ENCODE results near the gene ATPAF2.
A peak's percentile ranks its signal among the peaks of the same experiment; 100 is the strongest.

Gene ATPAF2

GRCh38 chr17:18038861-18039534 lies at the start of gene ATPAF2, which contains the start of gene GID4:
ATPAF2 (minus strand) TSS chr17:18039168; CDS start chr17:18039013, 155 bp downstream.
GID4 (plus strand) TSS chr17:18039408; CDS start chr17:18039465, 57 bp downstream.
- H3K27me3 ChIP-seq (replicated peaks) = no peaks in the 10 kb centered on the region
- TF ChIP-seq CTCF (IDR thresholded peaks at IDR 0.05; ENCODE audit: low read depth, low read length, missing control alignments) = peak; percentile 33

DNA sequence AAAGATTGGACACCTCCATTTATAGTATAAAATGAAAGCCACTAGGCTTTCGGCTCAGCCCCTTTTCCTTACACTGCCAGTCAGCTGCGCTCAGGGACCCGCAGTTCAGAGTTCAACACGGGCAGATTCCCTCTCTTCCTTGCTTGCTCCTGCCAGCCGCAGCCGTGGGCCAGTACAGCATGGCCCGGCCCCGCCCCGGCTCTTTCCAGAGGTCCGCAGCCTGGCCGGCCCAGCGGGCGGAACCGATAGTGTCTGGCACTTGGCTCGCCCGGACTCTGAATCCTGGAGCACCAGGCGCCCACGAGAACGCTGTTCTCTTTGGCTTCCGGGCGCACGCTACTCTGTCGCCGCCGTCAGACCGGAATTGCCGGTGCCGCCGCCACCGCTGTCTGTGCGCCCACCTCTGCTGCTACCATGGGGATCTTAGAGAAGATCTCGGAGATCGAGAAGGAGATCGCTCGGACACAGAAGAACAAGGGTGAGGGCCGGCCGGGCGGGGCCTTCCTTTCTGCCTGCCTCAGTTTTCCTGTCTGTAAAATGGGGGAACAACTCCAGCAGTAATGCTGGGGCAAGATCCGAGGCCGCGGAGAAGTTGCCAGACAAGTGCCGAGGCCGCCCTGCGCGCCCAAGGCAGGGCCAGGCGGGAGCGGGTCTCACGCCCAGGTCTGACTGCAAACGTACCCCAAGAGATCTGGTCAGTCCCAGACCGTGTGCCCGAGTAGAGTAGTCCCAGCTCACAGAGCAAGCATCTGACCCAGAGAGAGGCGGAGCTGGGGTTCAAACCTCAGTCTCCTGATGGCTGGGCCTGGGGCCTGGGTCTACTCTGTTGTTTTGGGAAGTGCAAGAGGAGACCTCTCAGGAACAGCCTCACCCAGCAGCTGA lies 48.9 kb upstream of the ATPAF2 start, which contains the start of gene DRG2:
Gene DRG2 (plus strand): TSS at position 339 of the 882 bp plus-strand sequence. CDS start 76 bp downstream, at position 415.
- Histone ChIP-seq H3K27me3 (replicated peaks) (no peaks in the 10 kb centered on the region), H3K36me3 (replicated peaks) (peaks cover 4% of the 10 kb centered on the region), H3K4me3 (ENCODE audit: low read depth, low read length) (peak within 1 kb of the TSS; percentile 97), H3K27ac (peak within 1 kb of the TSS; percentile 13)
- peak; percentile 83 for DNase-seq
- in situ Hi-C loops (cut with HindIII; ENCODE audit: low pct_ligation_motif_present, low sequenced_read_pairs) = no loop called here
- TF ChIP-seq CTCF (IDR thresholded peaks at IDR 0.05; ENCODE audit: low read depth, low read length, missing control alignments) = peak; percentile 6

More at GRCh38 chr17:18038861-18039534, at the start of gene ATPAF2, which contains the start of gene GID4:
- in situ Hi-C loops (cut with HindIII; ENCODE audit: low pct_ligation_motif_present, low sequenced_read_pairs) = loop anchor here (10.0 kb wide), 1 partner anchor 144 kb away; no protein-coding TSS in a partner anchor
- peak within 1 kb of the TSS; percentile 50 for H3K27ac ChIP-seq
- peak; percentile 99 for DNase-seq
- H3K36me3 ChIP-seq (replicated peaks) = no peaks in the 10 kb centered on the region
- peak within 1 kb of the TSS; percentile 94 for H3K4me3 ChIP-seq (ENCODE audit: low read depth, low read length)

- no peak for TF ChIP-seq CTCF (IDR thresholded peaks at IDR 0.05; ENCODE audit: low read depth, low read length, missing control alignments)
- Histone ChIP-seq H3K27ac (no peak overlapping the region), H3K4me3 (ENCODE audit: low read depth, low read length) (no peak overlapping the region), H3K36me3 (replicated peaks) (no peaks in the 10 kb centered on the region), H3K27me3 (replicated peaks) (no peaks in the 10 kb centered on the region)
- in situ Hi-C loops (cut with HindIII; ENCODE audit: low pct_ligation_motif_present, low sequenced_read_pairs) = no loop called here
- DNase-seq = no peak
Observed at GRCh38 chr17:18084256-18084655, 45.3 kb upstream of the ATPAF2 start.

DNA sequence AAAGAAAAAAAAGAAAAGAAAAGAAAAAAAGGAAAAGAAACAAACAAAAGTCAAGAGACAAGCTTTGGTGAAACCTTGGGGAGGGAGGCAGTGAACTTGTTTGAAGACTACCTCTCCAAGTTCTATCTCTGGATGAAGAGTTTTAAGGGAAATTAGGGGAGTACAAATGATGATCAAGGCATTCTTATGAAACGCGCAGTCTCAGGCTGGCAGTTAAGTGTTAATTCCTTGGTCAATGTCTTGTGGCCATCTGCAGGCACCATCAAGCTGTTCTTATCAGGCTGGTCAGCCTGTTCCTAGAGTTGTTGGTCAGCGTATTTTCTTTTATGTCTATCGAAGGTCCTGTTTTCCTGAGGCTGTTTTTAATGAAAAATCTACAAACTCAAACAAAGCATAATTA lies 40.6 kb upstream of the ATPAF2 start:
- no peak for TF ChIP-seq CTCF (IDR thresholded peaks at IDR 0.05; ENCODE audit: low read depth, low read length, missing control alignments)
- H3K36me3 ChIP-seq (replicated peaks) = no peaks in the 10 kb centered on the region
- no peak overlapping the region for H3K4me3 ChIP-seq (ENCODE audit: low read depth, low read length)
- H3K27ac ChIP-seq = no peak overlapping the region
- in situ Hi-C loops (cut with HindIII; ENCODE audit: low pct_ligation_motif_present, low sequenced_read_pairs) = no loop called here
- H3K27me3 ChIP-seq (replicated peaks) = peaks cover 1% of the 10 kb centered on the region
- no peak for DNase-seq

DNA sequence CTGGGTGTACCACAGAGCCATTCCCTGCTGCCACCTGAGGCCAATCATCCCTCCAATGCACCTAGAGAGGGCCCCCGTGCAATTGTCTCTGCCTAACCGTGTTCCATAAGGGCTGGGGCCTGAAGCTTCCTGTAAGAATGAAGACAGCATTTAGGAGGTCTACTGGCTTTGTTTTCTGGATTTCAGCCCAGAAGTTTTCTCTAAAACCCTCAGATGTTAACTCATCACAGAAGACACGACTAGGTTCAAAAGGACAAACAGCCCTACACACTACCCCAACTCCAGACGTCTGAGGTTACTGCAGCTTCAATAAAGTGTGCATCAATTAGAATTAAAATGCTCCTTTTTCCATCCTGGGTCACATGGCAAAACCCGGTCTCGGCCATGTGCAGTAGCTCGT lies 38.0 kb upstream of the ATPAF2 start:
- Histone ChIP-seq H3K4me3 (ENCODE audit: low read depth, low read length) (no peak overlapping the region), H3K27ac (no peak overlapping the region), H3K36me3 (replicated peaks) (no peaks in the 10 kb centered on the region), H3K27me3 (replicated peaks) (peaks cover 1% of the 10 kb centered on the region)
- no peak for TF ChIP-seq CTCF (IDR thresholded peaks at IDR 0.05; ENCODE audit: low read depth, low read length, missing control alignments)
- in situ Hi-C loops (cut with HindIII; ENCODE audit: low pct_ligation_motif_present, low sequenced_read_pairs) = no loop called here
- DNase-seq = no peak

Data from brain microvascular endothelial cell (primary cell).